RKO (cell line): ENCODE measurements around the gene OPTC.
A peak's percentile ranks its signal among the peaks of the same experiment; 100 is the strongest.
"Not testable (repeated sequence)": the region's sequence is repeated elsewhere in the genome, so short reads cannot be mapped to it uniquely, and the experiment has no call there.

Source experiments
- DNase-seq: peaks from one replicate; pipeline ENCODE4 v3.0.0-alpha.2; 2016; ENCODE audit warnings: low spot score

The OPTC gene

GRCh38 chr1:203517426-203518110 lies 23.6 kb downstream of the OPTC start:
- no peak for DNase-seq

DNA sequence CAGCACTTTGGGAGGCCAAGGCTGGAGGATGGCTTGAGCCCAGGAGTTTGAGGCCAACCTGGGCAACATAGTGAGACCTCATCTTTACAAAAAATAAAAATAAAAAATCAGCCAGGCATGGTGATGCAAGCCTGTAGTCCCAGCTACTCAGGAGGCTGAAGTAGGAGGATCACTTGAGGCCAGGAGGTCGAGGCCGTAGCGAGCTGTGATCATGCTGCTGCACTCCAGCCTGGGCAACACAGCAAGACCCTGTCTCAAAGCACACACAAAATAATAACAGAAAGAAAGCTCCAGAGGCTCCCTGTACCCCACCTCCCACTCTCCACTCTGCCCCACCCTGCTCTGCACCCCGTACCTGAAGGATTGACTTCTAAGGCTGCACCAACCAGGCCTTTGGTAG lies 24.2 kb downstream of the OPTC start:
- DNase-seq = not testable (repeated sequence)

DNA sequence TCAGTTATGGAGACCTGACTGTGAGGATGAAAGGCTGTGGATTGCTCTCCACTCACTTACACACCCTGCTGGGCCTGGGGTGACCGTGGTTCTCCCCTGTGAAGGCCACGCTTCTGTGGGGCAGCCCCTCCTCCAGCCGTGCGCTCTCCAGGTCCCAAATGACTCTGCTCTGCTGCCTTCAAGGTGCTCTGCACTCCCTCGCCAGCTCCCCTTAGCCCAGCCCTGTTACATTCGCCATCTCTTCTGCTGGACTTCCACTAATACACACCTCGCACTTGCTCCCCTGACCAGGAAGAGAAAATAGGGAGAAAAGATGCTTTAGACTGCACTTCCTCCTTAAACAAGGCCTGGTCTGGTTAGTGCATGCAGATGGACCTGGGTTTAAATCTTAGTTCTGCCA lies 24.6 kb downstream of the OPTC start:
- no peak for DNase-seq

GRCh38 chr1:203519053-203519840 lies 25.3 kb downstream of the OPTC start:
- no peak for DNase-seq

- DNase-seq = no peak
Measured at GRCh38 chr1:203519896-203520295, 25.9 kb downstream of the OPTC start.

DNA sequence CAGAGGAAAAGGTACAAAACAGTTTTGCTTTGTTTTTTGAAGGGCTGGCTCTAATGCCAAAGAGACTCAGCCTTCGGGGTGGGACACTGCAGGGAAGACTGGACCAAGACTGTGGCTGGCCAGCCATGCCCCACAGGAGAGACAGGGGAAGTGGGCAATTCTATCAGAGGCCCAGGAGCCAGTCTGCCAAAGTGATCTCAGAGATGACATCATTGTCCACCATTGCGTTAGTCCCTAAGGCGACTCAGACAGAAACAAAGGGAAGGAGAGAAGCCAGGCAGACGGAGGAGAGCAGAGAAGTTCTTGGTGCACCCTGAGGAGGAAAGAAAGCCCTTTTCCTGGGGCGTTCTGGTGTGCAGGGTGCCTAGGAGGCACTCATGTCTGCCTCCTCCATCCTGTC lies 26.4 kb downstream of the OPTC start:
- DNase-seq = no peak

DNA sequence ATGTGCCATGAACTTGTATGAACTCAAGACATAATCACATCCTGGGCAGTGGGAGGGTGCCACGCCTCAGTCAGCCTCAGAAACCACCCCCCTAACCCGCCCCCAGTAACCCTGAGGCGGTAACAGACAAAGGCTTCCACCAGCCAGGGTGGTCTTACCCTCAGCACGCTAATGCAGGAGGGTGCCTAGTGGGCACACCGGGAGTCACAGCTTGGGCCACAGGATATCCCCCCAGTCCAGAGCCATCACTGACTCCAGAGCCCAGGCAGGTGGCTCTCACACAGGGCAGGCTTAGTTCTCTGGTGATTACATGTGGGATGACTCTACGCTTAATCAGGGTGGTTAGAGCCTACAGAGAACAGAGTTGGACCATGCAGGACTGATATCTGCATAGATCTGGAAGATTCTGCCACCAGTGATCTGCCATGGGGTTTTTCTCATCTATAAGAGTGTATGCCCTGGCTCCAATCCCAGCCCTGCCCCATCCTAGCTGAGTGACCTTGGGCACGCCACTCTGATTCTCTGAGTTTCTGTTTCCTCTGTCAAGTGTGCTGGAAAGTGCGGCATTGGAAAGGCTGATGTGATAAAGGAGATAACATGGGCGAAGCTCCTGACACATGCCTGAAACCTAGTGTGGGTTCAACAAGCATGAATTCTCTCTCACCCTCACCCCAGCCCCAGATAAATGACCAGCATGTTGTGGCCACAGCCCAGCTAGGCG lies 27.3 kb downstream of the OPTC start:
- no peak for DNase-seq

GRCh38 chr1:203521812-203522211 lies 27.9 kb downstream of the OPTC start:
- no peak for DNase-seq

DNA sequence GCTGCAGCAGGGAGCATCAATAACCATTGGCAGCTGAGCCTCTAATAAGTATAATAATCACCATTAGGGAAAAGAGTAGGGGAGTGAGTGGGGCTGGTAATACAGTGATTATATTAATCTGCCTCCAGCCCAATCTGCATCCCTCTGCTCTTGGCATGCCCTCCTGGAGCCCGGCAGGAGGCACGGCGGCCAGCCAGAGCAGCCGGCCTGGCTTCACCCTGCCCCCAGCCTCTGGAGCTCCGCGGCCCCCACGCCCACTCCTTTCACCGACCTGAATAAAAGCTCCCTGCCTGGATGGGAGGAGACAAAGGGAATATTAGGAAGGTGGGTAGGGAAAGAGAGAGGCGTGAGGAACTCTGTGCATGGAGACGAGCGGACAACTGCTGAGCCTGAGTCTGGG lies 28.3 kb downstream of the OPTC start:
- no peak for DNase-seq

DNA sequence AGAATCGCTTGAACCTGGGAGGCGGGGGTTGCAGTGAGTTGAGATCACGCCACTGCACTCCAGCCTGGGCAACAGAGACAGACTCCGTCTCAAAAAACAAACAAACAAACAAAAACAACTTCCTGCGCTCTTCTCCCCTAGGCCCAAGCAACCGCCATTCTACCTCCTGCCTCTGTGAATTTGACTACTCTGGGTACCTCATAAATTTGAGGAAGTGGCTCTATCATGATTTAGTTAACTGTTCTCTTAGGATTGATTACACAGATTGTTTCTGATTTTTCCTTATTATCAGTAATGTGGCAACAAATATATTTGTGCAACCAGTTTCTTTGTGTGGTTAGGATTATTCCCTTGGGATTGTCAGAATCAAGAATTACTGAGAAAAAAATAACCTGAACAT lies 29.7 kb downstream of the OPTC start:
- no peak for DNase-seq

- no peak for DNase-seq
Measured at GRCh38 chr1:203524152-203524551, 30.2 kb downstream of the OPTC start.

DNA sequence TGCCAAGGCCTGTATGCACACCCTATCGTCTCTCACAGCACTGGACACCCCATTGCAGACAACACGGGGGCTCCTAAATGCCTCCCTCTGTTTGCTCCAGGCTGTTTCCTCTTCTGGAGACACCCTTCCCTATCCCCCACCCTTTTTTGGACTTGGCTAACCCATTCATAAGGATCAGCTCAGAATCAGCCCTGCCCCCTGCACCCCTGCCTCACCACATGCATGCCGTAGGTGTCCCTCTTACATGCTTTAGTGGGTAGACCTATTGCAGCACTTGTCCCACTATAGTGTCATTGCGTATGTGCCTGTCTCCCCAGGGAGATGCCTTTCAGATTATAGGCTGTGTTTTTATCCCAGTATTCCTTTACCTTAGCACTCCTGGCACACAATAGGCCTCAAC lies 30.9 kb downstream of the OPTC start:
- DNase-seq = no peak

DNA sequence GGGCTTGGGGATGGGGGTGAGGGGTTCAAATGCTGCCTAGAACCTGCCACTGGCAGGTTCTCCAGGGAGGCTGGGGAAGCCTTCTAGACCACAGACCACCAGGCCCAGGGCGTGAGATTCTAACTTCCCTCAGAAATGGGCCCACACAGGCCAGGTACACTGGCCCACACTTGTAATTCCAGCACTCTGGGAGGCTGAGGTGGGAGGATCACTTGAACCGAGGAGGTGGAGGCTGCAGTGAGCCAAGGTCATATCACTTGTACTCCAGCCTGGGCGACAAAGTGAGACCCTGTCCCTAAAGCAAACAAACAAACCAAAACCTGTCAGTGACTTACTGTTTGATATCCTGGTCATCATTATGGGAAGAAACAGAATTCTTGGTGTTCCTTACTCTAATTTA lies 31.7 kb downstream of the OPTC start:
- DNase-seq = no peak

GRCh38 chr1:203526130-203526529 lies 32.2 kb downstream of the OPTC start:
- no peak for DNase-seq

GRCh38 chr1:203526572-203526971 lies 32.6 kb downstream of the OPTC start:
- no peak for DNase-seq

- no peak for DNase-seq
Measured at GRCh38 chr1:203527013-203527412, 33.1 kb downstream of the OPTC start.

DNA sequence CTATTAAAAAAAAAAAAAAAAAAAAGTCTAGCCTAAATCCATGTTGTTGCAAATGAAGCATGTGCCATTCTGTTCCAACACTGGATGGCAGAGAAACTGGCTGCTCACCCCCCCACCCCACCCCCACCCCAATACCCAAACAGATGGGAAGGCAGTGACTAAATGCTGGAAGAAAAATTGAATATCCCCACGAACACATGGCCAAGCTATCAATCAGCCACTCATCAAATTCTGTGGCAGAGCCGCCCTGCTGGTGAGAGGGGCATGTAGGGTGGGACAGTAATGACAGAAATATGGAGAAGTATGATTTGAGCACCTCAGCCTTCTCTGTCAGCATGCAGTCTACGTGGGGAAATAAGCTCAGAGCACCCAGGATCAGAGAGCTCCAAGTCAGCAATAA lies 34.1 kb downstream of the OPTC start:
- DNase-seq = no peak

GRCh38 chr1:203528976-203529835 lies 35.3 kb downstream of the OPTC start:
- no peak for DNase-seq

- DNase-seq = no peak
Measured at GRCh38 chr1:203531063-203531462, 37.1 kb downstream of the OPTC start.

GRCh38 chr1:203534012-203534411 lies 40.1 kb downstream of the OPTC start:
- DNase-seq = no peak

DNA sequence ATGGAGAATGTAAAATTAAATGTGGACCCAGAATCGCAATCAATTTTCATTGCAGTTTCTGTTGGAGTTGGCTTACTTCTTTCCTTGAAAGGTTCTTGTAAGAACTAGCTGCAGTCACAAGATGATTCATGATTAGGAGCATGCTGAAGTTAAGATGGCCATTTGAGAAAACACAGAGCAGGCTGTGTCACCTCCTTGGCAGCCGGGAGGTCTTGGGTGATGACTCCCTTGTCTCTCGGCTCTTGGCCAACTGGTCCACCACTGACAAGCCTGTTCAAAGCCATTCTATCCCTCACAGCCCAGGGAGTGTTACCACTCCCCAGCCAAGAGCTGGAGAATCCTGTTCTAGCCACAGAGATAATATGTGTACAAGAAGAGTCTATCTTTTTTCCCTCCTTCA lies 40.6 kb downstream of the OPTC start:
- DNase-seq = peak; percentile 78

DNA sequence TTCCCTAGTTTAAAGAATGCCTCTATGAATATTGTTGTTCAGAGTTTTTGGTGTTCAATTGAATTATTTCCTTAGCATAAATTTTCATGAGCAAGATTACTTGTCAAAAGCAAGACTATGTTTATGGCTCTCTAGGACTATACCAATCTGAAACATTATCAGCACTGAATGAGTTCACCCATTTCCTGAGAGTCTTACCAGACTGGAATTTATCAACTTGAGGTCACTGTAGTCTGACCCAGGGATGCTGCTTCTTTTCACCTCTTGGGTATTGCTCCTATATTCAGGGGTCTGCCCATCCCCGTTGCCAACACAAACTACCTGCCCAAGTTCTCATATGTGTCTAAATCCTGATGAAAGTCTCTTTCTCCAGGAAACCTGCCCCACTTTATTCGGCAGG lies 42.6 kb downstream of the OPTC start:
- DNase-seq = no peak
